ENCODE results near the gene SAP30L.
A peak's percentile ranks its signal among the peaks of the same experiment; 100 is the strongest.

SAP30L gene

DNA sequence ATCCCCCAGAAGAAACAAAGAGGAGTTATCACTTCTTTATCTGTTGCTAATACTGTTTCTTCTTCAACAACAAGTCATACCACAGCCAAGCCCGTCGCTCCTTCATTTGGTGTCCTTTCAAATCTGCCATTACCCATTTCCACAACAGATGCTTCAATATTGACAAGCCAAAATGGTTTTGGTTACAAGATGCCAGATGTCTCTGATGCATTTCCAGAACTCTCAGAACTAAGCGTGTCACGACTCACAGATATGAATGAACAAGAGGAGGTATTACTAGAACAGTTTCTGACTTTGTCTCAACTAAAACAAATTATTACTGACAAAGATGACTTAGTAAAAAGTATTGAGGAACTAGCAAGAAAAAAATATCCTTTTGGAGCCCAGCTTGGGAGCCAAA, 48.2 kb downstream of the SAP30L start:
- H3K4me1 Mint-ChIP-seq, result no peaks in the 10 kb centered on the region
- H3K36me3 Mint-ChIP-seq, result no peaks in the 10 kb centered on the region
- H3K9me3 Mint-ChIP-seq, result no peaks in the 10 kb centered on the region
- ATAC-seq, result no peak
- no peak overlapping the region for H3K27ac Mint-ChIP-seq
- peaks cover 41% of the 10 kb centered on the region for H3K27me3 Mint-ChIP-seq
- no peak overlapping the region for H3K4me3 Mint-ChIP-seq

DNA sequence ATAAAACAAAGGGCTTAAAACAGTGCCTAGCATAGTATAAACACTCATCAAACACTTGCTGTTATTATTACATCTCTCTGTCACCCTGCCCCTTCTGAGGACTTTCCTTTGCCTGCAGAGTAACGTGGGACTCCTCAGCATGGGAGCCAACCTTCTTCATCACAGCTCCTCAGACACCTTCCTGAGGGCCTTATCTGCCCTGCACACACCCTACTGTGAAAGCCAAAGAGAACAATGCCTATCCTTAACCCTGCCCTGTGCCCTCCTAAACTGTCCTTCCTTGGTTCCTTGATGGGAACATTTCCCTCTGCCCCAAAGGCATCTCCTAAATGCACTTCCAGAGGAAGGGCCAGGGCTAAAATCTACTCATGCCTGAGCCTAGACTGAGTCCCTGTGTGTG, 52.8 kb downstream of the SAP30L start:
- Mint-ChIP-seq H3K27ac (no peak overlapping the region), H3K36me3 (no peaks in the 10 kb centered on the region), H3K9me3 (no peaks in the 10 kb centered on the region), H3K4me1 (peaks cover 15% of the 10 kb centered on the region), H3K4me3 (no peak overlapping the region), H3K27me3 (peaks cover 11% of the 10 kb centered on the region)
- no peak for ATAC-seq

DNA sequence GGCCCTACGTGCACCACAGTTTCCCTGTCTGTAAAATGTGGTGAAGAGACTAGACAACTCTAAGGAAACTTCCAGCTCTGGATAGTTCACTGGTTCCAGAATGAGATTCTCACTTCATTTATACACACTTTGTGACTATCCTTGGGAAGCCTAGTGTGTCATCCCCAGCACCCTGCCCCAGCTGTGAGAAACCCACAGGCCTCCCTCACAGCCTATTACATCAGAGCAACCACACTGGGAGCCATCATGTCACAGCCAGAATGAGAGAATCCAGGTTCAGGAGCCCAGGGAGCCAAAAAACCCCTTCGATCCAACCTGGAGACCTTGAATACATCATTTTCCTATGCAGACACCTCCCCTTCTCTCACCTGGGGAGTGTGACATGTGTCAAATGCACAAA, 53.2 kb downstream of the SAP30L start:
- Mint-ChIP-seq H3K36me3 (no peaks in the 10 kb centered on the region), H3K9me3 (no peaks in the 10 kb centered on the region), H3K27me3 (peaks cover 7% of the 10 kb centered on the region), H3K4me1 (peaks cover 20% of the 10 kb centered on the region), H3K27ac (no peak overlapping the region), H3K4me3 (no peak overlapping the region)
- no peak for ATAC-seq

DNA sequence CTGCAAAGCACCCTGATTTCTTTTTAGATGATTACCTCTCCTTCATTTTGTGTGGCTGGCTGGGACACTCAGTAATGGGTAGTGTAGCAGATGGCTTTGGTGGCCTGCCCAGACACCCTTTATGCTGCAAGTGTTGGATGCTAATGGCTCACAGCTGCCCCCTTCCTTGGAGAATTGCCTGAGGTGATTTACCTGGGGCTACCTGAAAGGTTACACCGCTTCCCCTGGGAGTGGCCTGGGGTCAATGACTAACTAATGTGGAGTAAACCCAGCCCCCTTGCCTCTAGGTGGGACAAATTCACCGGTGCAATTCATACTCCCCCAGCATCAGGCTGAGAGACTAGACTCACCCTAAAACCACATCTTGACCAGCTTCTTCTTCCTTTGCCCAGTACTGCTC, 55.8 kb downstream of the SAP30L start:
- peak overlapping the region; percentile 68 for H3K27ac Mint-ChIP-seq
- no peaks in the 10 kb centered on the region for H3K36me3 Mint-ChIP-seq
- H3K9me3 Mint-ChIP-seq, result no peaks in the 10 kb centered on the region
- ATAC-seq, result no peak
- peaks cover 20% of the 10 kb centered on the region for H3K4me1 Mint-ChIP-seq
- no peaks in the 10 kb centered on the region for H3K27me3 Mint-ChIP-seq
- H3K4me3 Mint-ChIP-seq, result no peak overlapping the region

DNA sequence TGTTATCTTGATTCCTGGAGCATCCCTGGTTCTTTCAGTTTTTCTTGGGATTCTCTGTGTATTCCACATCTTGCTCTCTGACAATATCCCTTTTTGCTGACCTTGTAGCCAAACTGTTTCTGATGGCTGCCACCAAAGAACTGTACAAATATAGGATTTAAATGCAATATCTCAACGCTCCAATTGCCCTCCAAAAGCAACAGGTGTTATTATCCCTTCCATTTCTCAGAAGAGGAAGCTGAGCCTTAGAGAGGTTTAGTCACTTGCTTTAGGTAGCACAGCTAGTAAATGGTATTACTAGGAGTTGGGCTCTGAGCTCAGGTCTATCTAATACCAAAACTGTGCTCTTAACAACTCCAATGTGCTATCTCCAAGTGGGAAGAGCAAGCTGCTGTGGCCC, 56.4 kb downstream of the SAP30L start:
- H3K27ac Mint-ChIP-seq, result peak overlapping the region; percentile 68
- no peaks in the 10 kb centered on the region for H3K9me3 Mint-ChIP-seq
- no peaks in the 10 kb centered on the region for H3K27me3 Mint-ChIP-seq
- H3K4me1 Mint-ChIP-seq, result peaks cover 20% of the 10 kb centered on the region
- H3K36me3 Mint-ChIP-seq, result no peaks in the 10 kb centered on the region
- no peak overlapping the region for H3K4me3 Mint-ChIP-seq
- ATAC-seq, result no peak

DNA sequence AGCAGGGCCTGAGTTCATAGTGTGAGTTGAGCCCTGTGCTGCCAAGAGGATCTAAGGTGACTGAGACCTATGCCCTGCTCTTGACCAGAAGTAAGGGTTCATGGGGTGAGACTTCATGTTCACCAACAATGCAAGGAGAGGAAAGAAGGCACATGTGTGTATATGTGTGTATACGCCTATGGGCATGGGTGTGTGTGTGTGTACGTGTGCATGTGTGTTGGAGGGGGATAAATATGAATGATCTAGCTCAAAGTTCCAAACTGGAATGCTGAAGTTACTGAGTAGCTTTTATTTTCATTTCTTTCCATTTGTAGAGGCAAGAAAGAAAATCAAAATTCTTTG, 57.9 kb downstream of the SAP30L start:
- Mint-ChIP-seq H3K4me3 (no peak overlapping the region), H3K27me3 (no peaks in the 10 kb centered on the region), H3K27ac (peak overlapping the region; percentile 68)

DNA sequence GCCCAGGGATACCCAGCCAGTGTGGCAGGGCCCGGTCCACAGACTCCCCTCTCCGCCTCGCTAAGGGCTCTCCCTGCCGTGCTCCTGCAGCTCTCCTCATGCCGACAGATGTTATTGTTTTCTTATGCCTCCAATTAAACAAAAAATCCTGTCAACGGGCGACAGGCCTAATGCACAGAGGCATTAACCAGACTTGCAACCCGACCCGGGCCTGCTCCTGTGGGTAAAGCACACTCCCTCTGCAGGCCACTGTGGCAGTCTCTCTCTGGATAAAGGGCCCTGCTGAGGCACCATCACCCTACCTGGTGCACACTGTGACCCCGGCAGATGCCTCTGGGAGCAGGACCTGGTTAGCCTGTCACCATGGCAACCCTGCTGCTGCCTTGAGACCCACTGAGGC, 59.8 kb downstream of the SAP30L start:
- Mint-ChIP-seq H3K4me3 (no peak overlapping the region), H3K4me1 (peaks cover 20% of the 10 kb centered on the region), H3K27ac (no peak overlapping the region), H3K9me3 (no peaks in the 10 kb centered on the region), H3K27me3 (no peaks in the 10 kb centered on the region), H3K36me3 (no peaks in the 10 kb centered on the region)
- ATAC-seq, result no peak

More for the DNA sequence above, 57.9 kb downstream of the SAP30L start:
- H3K9me3 Mint-ChIP-seq, result no peaks in the 10 kb centered on the region
- H3K4me1 Mint-ChIP-seq, result peaks cover 20% of the 10 kb centered on the region
- no peak for ATAC-seq
- H3K36me3 Mint-ChIP-seq, result no peaks in the 10 kb centered on the region

DNA sequence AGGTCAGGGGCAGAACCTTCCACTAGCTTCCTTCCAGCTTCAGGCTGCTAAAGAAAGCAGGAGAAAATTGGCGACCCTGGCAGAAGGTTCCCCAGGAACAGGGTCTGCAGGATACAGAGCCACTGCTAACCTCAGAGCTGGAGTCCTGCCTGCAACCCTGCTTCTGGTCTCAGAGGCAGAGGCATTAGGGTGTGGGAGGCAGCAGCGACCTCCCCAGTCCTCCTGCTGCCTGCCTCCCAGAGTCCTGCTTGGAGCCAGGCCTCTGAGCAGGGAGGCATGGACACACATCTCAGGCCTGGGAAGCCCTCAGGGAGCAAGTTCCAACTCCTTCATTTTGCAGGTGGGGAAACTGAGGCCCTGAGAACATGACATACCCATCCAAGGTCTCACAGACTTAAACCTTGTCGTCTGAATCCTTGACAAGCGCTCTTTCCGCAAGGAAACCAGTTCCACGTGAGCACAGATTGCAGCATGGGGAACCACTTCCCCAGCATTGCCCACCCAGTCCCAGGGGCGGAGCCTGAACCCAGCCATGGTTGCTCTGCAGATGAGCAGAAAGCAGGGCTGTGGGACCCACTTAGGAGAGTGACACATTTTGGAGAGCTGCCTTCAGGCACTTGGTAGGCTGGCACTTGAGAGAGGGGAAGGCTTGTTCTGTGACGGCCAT, 60.4 kb downstream of the SAP30L start:
- Mint-ChIP-seq H3K4me1 (peaks cover 20% of the 10 kb centered on the region), H3K9me3 (no peaks in the 10 kb centered on the region), H3K27me3 (no peaks in the 10 kb centered on the region), H3K36me3 (no peaks in the 10 kb centered on the region), H3K4me3 (no peak overlapping the region), H3K27ac (no peak overlapping the region)
- ATAC-seq, result no peak

DNA sequence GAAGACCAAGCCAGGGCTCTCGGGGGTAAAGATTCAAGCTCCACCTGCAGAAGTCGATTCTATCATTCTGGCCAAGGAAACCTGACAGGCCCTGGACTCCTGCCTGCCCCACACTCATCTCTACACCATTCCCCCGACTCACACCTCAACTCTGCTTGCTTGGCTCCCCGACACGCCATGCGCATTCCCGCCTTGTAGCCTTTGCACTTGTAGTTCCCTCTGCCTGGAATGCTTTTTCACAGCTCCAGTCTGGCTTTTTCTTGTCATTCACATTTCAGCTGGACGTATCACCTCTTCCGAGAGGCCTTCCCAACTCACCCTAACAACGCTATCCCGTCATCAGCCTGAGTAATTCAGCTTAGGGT, 60.9 kb downstream of the SAP30L start:
- H3K27ac Mint-ChIP-seq, result no peak overlapping the region
- no peaks in the 10 kb centered on the region for H3K9me3 Mint-ChIP-seq
- H3K4me3 Mint-ChIP-seq, result no peak overlapping the region
- H3K4me1 Mint-ChIP-seq, result peaks cover 20% of the 10 kb centered on the region
- ATAC-seq, result no peak
- no peaks in the 10 kb centered on the region for H3K36me3 Mint-ChIP-seq
- no peaks in the 10 kb centered on the region for H3K27me3 Mint-ChIP-seq

DNA sequence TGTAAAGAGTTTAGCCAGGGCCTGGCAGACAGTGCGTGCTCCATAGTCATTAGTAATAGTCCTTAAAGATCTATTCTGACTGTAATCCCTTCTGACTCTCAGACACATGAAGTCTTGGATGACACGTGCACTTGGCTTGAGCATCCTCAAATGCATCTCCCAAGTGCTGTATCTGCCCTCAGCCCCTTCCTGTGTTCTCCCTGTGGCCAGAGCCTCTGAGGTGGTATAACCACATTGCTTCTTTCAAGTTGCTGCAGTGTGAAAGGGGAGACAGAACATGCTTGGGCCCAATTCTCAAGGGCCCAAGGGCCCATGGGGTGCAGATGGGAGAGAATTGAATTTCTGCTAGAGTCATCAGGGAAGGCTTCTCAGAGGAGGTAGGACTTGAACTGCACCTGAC, 62.3 kb downstream of the SAP30L start:
- peaks cover 9% of the 10 kb centered on the region for H3K4me1 Mint-ChIP-seq
- H3K4me3 Mint-ChIP-seq, result no peak overlapping the region
- H3K36me3 Mint-ChIP-seq, result no peaks in the 10 kb centered on the region
- H3K27me3 Mint-ChIP-seq, result no peaks in the 10 kb centered on the region
- no peak for ATAC-seq
- no peaks in the 10 kb centered on the region for H3K9me3 Mint-ChIP-seq
- no peak overlapping the region for H3K27ac Mint-ChIP-seq

DNA sequence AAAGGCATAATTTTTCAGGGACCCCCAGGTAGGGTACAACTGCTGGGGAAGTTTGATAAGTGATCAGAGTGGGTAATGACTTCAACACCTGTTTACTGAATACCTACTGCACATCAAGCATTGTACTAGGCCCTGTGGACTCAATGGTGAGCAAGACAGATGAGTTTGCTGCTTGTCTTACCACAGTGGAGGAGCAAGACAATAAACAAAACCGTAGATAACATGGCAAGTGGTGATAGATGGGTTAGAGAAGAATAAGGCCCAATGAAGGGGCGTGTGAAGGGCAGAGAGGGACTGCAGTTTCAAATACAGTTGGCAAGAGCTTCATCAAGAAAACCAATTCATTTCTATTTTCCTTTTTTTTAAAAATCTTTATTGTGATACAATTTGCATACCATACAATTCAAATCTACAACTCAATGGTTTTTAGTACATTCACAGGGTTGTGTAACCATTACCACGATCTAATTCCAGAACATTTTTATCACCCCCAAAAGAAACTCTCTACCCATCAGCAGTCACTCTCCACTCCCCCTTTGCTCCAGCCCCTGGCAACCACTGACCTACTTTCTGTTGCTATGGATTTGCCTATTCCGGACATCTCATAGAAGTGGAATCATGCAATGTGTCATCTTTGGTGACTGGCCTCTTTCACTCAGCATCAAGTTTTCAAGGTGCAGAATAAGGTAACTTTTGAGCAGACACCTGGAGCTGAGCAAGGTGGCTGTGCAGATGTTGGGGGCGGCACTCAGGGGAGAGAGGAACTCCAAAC, 64.2 kb downstream of the SAP30L start:
- H3K36me3 Mint-ChIP-seq, result no peaks in the 10 kb centered on the region
- no peak for ATAC-seq
- peaks cover 16% of the 10 kb centered on the region for H3K27me3 Mint-ChIP-seq
- no peak overlapping the region for H3K27ac Mint-ChIP-seq
- H3K4me1 Mint-ChIP-seq, result peaks cover 15% of the 10 kb centered on the region
- no peaks in the 10 kb centered on the region for H3K9me3 Mint-ChIP-seq
- no peak overlapping the region for H3K4me3 Mint-ChIP-seq

Data from stimulated activated memory B cell treated with anti-CD40 and anti-IgM and Interleukin-4, amounts not matched to agents 10 μg/mL and 1 μg/mL and 100 μg/mL, for 72 hours (primary cell).